Measurements from ENCODE around the gene ATP9B.

DNA sequence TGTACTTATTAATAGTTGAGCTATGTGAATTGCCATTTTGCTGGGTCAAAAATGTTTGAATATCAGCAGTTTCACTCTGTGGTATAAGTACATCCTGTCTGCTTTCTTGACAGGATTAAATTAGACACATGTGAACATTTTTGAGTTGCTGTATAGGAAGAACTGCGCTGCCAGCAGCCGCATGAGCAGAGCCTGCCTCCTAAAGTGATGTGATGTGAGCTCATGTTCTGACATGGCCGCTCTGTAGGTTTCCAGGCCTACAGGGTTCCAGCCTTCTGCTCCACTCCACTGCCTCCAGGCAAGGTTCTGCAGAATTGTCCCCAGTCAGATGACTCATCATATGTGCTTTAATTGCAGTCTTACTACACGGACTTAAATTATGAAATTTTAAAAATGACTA, 206.8 kb downstream of the ATP9B start:
- TF ChIP-seq, protein P1, sequence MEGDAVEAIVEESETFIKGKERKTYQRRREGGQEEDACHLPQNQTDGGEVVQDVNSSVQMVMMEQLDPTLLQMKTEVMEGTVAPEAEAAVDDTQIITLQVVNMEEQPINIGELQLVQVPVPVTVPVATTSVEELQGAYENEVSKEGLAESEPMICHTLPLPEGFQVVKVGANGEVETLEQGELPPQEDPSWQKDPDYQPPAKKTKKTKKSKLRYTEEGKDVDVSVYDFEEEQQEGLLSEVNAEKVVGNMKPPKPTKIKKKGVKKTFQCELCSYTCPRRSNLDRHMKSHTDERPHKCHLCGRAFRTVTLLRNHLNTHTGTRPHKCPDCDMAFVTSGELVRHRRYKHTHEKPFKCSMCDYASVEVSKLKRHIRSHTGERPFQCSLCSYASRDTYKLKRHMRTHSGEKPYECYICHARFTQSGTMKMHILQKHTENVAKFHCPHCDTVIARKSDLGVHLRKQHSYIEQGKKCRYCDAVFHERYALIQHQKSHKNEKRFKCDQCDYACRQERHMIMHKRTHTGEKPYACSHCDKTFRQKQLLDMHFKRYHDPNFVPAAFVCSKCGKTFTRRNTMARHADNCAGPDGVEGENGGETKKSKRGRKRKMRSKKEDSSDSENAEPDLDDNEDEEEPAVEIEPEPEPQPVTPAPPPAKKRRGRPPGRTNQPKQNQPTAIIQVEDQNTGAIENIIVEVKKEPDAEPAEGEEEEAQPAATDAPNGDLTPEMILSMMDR (IDR thresholded peaks at IDR 0.05; ENCODE audit: low read depth, low read length, missing input control), result no peak
- TF ChIP-seq, protein P2, sequence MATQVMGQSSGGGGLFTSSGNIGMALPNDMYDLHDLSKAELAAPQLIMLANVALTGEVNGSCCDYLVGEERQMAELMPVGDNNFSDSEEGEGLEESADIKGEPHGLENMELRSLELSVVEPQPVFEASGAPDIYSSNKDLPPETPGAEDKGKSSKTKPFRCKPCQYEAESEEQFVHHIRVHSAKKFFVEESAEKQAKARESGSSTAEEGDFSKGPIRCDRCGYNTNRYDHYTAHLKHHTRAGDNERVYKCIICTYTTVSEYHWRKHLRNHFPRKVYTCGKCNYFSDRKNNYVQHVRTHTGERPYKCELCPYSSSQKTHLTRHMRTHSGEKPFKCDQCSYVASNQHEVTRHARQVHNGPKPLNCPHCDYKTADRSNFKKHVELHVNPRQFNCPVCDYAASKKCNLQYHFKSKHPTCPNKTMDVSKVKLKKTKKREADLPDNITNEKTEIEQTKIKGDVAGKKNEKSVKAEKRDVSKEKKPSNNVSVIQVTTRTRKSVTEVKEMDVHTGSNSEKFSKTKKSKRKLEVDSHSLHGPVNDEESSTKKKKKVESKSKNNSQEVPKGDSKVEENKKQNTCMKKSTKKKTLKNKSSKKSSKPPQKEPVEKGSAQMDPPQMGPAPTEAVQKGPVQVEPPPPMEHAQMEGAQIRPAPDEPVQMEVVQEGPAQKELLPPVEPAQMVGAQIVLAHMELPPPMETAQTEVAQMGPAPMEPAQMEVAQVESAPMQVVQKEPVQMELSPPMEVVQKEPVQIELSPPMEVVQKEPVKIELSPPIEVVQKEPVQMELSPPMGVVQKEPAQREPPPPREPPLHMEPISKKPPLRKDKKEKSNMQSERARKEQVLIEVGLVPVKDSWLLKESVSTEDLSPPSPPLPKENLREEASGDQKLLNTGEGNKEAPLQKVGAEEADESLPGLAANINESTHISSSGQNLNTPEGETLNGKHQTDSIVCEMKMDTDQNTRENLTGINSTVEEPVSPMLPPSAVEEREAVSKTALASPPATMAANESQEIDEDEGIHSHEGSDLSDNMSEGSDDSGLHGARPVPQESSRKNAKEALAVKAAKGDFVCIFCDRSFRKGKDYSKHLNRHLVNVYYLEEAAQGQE (IDR thresholded peaks at IDR 0.05), result no peak
- TF ChIP-seq, protein P3, sequence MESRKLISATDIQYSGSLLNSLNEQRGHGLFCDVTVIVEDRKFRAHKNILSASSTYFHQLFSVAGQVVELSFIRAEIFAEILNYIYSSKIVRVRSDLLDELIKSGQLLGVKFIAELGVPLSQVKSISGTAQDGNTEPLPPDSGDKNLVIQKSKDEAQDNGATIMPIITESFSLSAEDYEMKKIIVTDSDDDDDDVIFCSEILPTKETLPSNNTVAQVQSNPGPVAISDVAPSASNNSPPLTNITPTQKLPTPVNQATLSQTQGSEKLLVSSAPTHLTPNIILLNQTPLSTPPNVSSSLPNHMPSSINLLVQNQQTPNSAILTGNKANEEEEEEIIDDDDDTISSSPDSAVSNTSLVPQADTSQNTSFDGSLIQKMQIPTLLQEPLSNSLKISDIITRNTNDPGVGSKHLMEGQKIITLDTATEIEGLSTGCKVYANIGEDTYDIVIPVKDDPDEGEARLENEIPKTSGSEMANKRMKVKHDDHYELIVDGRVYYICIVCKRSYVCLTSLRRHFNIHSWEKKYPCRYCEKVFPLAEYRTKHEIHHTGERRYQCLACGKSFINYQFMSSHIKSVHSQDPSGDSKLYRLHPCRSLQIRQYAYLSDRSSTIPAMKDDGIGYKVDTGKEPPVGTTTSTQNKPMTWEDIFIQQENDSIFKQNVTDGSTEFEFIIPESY (IDR thresholded peaks at IDR 0.05), result no peak

All from liver (tissue), 2 donors.